ENCODE results near the gene NSDHL.

GRCh38 chrX:152844256-152844655 is 13.4 kb downstream of the NSDHL start:
- TF ChIP-seq CTCF (IDR thresholded peaks at IDR 0.05) (no peak), POLR2A (IDR thresholded peaks at IDR 0.05) (no peak)
